Stimulated activated naive CD8-positive, alpha-beta T cell treated with anti-CD3 and anti-CD28 coated beads, Interleukin-15, Interleukin-2, amounts not matched to agents 100 ng/mL and 50 ng/mL, for 24 hours (primary cell): Measurements from ENCODE around the gene LRRC55.
"Not testable (repeated sequence)": the region's sequence is repeated elsewhere in the genome, so short reads cannot be mapped to it uniquely, and the experiment has no call there.

Experiments used
- H3K27ac Mint-ChIP-seq: one replicate; pipeline ENCODE4 v1.8.0; 2021; ENCODE audit warnings: mild to moderate bottlenecking, mixed read lengths
- H3K27me3 Mint-ChIP-seq: one replicate; pipeline ENCODE4 v1.8.0; 2021; ENCODE audit warnings: mixed read lengths
- H3K36me3 Mint-ChIP-seq: one replicate; pipeline ENCODE4 v1.8.0; 2021; ENCODE audit warnings: low read depth, mixed read lengths
- H3K4me1 Mint-ChIP-seq: one replicate; pipeline ENCODE4 v1.8.0; 2021; ENCODE audit warnings: low read depth, mixed read lengths
- H3K4me3 Mint-ChIP-seq: one replicate; pipeline ENCODE4 v1.8.0; 2021; ENCODE audit warnings: mild to moderate bottlenecking, mixed read lengths
- H3K9me3 Mint-ChIP-seq: one replicate; pipeline ENCODE4 v1.8.0; 2021; ENCODE audit warnings: mixed read lengths

The LRRC55 gene

GRCh38 chr11:57155838-57156607 lies 25.7 kb upstream of the LRRC55 start:
- H3K4me3 Mint-ChIP-seq, result no peak overlapping the region

DNA sequence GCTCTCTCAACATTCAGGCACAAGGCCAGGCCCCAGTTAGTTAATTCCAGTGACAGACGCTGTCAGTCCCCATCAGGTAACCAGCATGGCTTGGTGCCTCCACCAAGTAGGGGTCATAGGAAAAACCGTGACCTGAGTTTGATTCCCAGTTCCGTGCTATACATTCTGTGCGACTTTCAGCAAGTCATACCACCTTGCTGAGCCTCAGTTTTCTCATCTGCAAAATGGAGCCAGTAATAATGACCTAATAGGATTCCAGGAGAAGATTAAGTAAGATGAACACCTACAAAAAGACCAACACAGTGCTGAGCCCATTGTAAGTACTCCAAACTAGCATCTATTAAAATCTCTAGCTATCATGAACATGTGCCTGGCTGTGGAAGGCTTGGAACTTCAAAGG lies 24.8 kb upstream of the LRRC55 start:
- Mint-ChIP-seq H3K27ac (no peak overlapping the region), H3K4me3 (no peak overlapping the region), H3K4me1 (no peaks in the 10 kb centered on the region), H3K27me3 (peaks cover 25% of the 10 kb centered on the region), H3K9me3 (no peaks in the 10 kb centered on the region), H3K36me3 (no peaks in the 10 kb centered on the region)

More at GRCh38 chr11:57155838-57156607, 25.7 kb upstream of the LRRC55 start:
- no peaks in the 10 kb centered on the region for H3K9me3 Mint-ChIP-seq
- H3K4me1 Mint-ChIP-seq, result no peaks in the 10 kb centered on the region
- no peaks in the 10 kb centered on the region for H3K36me3 Mint-ChIP-seq
- no peak overlapping the region for H3K27ac Mint-ChIP-seq
- H3K27me3 Mint-ChIP-seq, result peaks cover 18% of the 10 kb centered on the region

GRCh38 chr11:57157624-57158023 lies 24.1 kb upstream of the LRRC55 start:
- Mint-ChIP-seq H3K36me3 (no peaks in the 10 kb centered on the region), H3K27me3 (peaks cover 27% of the 10 kb centered on the region), H3K4me1 (no peaks in the 10 kb centered on the region), H3K9me3 (no peaks in the 10 kb centered on the region), H3K4me3 (no peak overlapping the region), H3K27ac (no peak overlapping the region)

- Mint-ChIP-seq H3K4me3 (no peak overlapping the region), H3K4me1 (no peaks in the 10 kb centered on the region), H3K27me3 (peaks cover 27% of the 10 kb centered on the region), H3K27ac (no peak overlapping the region), H3K36me3 (no peaks in the 10 kb centered on the region), H3K9me3 (no peaks in the 10 kb centered on the region)
These were observed 23.6 kb upstream of the LRRC55 start for GRCh38 chr11:57158180-57158579.

DNA sequence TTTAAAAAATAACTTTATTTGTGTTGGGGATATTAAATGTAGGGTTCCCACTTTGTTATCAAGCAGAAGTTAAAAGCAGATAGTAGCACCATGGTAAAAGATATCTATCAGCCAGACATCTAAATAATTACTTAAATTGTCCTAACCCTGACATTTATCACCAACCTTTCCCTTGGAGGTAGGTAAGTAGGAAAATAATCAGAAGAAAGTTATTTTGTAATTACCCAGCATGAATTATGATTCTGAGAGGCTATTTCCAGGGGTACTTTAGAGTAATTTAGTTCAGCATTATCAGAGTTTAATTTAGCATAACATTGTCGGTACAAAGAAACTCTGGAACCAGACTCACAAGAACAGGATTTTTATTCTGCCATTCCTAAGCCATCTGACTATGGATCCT lies 23.2 kb upstream of the LRRC55 start:
- Mint-ChIP-seq H3K4me3 (no peak overlapping the region), H3K36me3 (no peaks in the 10 kb centered on the region), H3K4me1 (no peaks in the 10 kb centered on the region), H3K27me3 (peaks cover 24% of the 10 kb centered on the region), H3K27ac (no peak overlapping the region), H3K9me3 (no peaks in the 10 kb centered on the region)

DNA sequence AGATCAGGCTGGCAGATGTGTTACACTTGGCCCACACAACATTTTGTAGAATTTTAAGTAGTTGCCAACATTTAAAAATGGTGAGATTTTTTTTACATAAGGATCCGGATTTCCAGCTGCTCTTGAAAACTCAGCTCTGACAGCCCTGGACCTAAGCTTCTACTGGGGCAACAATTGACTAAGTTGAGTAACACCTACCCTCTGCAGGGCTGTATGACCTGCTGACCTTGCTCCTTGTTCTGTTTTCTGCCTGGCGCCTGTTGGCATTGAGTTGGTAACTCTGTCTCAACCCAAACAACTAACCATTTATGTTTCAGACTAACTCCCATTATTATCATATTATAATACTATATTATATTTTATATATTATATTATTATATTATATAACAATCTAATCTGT lies 21.1 kb upstream of the LRRC55 start:
- H3K4me1 Mint-ChIP-seq, result no peaks in the 10 kb centered on the region

DNA sequence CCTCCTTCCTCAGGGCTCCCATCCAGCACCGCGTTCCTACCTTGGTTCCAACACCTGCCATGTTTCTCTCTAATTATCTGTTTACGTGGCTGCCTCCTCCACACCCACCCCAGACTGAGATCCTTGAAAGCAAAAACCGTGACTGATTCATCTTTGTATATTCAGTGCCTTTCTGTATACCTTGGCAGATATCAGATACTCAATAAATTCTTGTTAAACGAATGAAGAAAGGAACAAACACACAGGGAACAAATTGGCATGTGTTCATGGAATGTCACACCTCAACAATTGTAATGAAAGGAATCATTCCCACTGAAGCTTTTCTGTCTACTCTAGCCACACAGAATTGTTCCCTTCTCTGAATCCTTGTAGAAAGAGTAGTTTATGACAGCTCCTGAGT lies 20.4 kb upstream of the LRRC55 start:
- Mint-ChIP-seq H3K27ac (no peak overlapping the region), H3K4me1 (no peaks in the 10 kb centered on the region), H3K27me3 (peaks cover 25% of the 10 kb centered on the region), H3K9me3 (no peaks in the 10 kb centered on the region), H3K36me3 (no peaks in the 10 kb centered on the region), H3K4me3 (no peak overlapping the region)

More for the DNA sequence above, 21.1 kb upstream of the LRRC55 start:
- Mint-ChIP-seq H3K27me3 (peaks cover 28% of the 10 kb centered on the region), H3K4me3 (no peak overlapping the region), H3K36me3 (no peaks in the 10 kb centered on the region), H3K27ac (no peak overlapping the region), H3K9me3 (no peaks in the 10 kb centered on the region)

DNA sequence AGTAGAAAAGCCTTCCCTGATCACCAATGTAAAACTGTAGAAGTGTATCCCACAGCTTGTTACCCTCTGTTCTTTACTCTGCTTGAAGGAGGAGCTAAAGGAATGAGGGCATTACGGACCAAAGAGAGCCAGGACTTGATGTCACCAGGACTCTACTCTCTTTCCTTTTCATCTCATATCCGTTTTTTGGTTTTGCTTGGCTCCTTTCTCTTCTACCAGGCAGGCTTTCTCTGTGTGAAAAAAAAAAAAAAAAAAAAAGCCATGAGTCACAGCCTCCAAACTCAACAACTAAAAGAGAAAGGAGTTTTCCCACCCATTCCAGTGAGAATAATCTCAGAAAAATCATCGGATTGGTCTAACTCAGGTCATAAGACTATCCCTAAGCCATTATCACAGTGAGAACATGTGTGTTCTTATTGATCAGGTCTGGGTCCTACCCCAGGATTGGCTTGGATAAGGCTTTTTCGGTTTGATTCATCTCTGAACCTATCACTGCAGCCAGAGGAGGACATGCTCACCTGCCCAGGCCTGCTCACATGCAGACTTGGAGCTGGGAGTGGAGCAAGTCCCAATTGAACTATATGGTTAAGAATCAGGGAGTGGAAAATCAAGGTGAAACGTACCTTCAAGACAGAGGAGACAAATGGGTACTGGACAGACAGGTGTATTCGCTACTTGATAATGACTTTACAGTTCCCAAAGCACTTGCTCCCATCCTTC lies 19.4 kb upstream of the LRRC55 start:
- Mint-ChIP-seq H3K4me3 (no peak overlapping the region), H3K9me3 (no peaks in the 10 kb centered on the region), H3K27ac (no peak overlapping the region), H3K27me3 (peaks cover 23% of the 10 kb centered on the region), H3K4me1 (no peaks in the 10 kb centered on the region), H3K36me3 (no peaks in the 10 kb centered on the region)

DNA sequence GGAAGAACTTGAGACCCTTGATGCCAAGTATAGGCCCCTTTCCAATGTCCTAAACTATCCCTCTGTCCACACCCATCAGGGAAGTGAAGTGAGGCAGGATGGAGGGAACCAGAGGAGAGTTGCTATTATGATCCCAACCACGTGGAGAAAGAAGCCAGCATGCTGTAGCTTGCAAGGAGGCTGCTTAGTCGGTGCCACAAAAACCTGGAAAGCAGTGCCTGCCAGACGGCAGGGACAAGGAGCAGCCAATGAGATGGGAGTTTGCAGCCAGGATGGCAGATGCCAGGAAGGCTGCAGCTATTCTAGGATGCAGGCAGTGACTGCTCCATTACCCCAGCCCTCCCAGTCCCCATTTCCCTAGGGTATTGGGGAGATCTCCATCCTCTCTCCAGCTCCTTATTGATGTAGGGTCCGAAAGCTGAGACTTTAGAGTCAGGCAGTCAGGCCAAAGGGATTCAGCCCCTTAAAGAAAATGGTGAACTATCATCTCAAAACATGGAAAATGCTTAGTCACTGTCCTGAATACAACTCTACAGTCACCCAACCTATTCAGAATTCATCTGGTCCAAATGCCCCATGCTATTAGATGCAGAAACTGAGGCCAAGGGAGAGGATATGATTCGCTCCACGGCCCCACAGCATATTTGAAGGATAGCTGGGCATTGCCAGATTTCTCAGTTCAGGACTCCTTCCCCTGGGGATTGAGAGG lies 18.4 kb upstream of the LRRC55 start:
- peaks cover 1% of the 10 kb centered on the region for H3K9me3 Mint-ChIP-seq
- H3K4me3 Mint-ChIP-seq, result no peak overlapping the region
- H3K4me1 Mint-ChIP-seq, result no peaks in the 10 kb centered on the region
- no peak overlapping the region for H3K27ac Mint-ChIP-seq
- peaks cover 21% of the 10 kb centered on the region for H3K27me3 Mint-ChIP-seq
- no peaks in the 10 kb centered on the region for H3K36me3 Mint-ChIP-seq

DNA sequence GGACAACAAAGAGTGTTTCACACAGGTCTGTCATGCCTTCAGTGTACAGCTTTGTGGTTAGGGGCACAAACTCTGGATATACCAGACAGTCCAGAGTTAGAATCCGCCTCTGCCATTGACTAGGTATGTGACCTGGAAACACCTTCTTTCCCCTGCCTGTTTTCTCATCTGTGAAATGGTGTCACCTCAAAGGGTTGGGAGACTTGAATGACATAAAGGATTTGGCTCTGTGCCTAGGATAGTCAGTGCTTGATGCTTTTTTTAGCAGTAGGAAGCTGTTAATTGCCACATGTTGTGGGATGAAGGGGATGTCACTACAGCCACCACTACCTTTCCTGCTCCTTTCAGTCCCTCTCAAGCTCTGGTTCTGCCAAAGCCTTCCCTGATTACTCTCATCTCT lies 17.4 kb upstream of the LRRC55 start:
- H3K4me3 Mint-ChIP-seq, result no peak overlapping the region

GRCh38 chr11:57167125-57167846 lies 14.5 kb upstream of the LRRC55 start:
- peaks cover 10% of the 10 kb centered on the region for H3K27me3 Mint-ChIP-seq
- H3K27ac Mint-ChIP-seq, result no peak overlapping the region
- no peaks in the 10 kb centered on the region for H3K36me3 Mint-ChIP-seq
- no peak overlapping the region for H3K4me3 Mint-ChIP-seq
- peaks cover 4% of the 10 kb centered on the region for H3K9me3 Mint-ChIP-seq
- H3K4me1 Mint-ChIP-seq, result no peaks in the 10 kb centered on the region

More for the DNA sequence above, 17.4 kb upstream of the LRRC55 start:
- Mint-ChIP-seq H3K4me1 (no peaks in the 10 kb centered on the region), H3K36me3 (no peaks in the 10 kb centered on the region), H3K9me3 (peaks cover 4% of the 10 kb centered on the region), H3K27ac (no peak overlapping the region), H3K27me3 (peaks cover 21% of the 10 kb centered on the region)

DNA sequence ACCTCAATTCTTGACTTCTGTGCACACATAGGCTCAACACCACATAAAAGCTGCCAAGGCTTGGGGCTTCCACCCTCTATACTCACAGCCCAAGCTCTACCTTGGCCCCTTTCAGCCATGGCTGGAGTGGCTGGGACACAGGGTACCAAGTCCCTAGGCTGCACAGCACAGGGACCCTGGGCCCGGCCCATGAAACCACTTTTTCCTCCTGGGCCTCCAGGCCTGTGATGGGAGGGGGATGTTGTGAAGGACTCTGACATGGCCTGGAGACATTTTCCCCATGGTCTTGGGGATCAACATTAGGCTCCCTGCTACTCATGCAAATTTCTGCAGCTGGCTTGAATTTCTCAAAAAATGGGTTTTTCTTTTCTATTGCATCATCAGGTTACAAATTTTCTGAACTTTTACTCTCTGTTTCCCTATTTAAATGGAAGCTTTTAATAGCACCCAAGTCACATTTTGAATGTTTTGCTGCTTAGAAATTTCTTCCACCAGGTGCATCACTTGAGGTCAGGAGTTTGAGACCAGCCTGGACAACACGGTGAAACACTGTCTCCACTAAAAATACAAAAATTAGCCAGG lies 11.9 kb upstream of the LRRC55 start:
- H3K9me3 Mint-ChIP-seq, H3K4me3 Mint-ChIP-seq, H3K36me3 Mint-ChIP-seq, H3K4me1 Mint-ChIP-seq, H3K27ac Mint-ChIP-seq, H3K27me3 Mint-ChIP-seq: not testable (repeated sequence)

DNA sequence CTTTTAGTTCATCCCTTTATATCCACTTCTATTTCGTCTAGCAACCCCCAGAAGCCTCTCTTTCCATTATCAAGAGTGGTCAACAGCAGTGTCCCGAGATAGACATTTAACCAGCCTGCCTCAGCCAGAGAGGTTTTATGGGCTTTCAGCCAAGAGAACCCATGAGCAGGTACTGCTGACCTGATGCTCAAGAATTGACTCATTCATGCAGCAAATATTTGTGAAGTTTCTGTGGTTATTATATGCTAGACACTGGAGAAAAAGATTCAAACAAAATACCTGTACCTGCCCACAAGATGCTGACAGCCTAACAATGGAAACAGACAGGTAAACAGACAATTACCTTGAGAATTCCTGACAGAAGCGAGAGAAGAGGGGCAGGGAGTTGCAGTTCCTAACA lies 9.7 kb upstream of the LRRC55 start:
- H3K36me3 Mint-ChIP-seq, result no peaks in the 10 kb centered on the region
- H3K27ac Mint-ChIP-seq, result no peak overlapping the region
- no peaks in the 10 kb centered on the region for H3K4me1 Mint-ChIP-seq
- H3K4me3 Mint-ChIP-seq, result no peak overlapping the region
- peaks cover 7% of the 10 kb centered on the region for H3K9me3 Mint-ChIP-seq
- H3K27me3 Mint-ChIP-seq, result peaks cover 17% of the 10 kb centered on the region

GRCh38 chr11:57174656-57175055 lies 7.1 kb upstream of the LRRC55 start:
- Mint-ChIP-seq H3K27me3 (peaks cover 33% of the 10 kb centered on the region), H3K27ac (no peak overlapping the region), H3K36me3 (no peaks in the 10 kb centered on the region), H3K9me3 (peaks cover 4% of the 10 kb centered on the region), H3K4me3 (no peak overlapping the region), H3K4me1 (no peaks in the 10 kb centered on the region)
